COLO829 (cell line): Measurements from ENCODE around the gene ELMOD1.

Experiments
- DNase-seq: peaks from one replicate; pipeline ENCODE4 v3.0.0; 2012; ENCODE audit warnings: low spot score

Gene ELMOD1

GRCh38 chr11:107646783-107647182 is 55.8 kb downstream of the ELMOD1 start:
- DNase-seq, result no peak

DNA sequence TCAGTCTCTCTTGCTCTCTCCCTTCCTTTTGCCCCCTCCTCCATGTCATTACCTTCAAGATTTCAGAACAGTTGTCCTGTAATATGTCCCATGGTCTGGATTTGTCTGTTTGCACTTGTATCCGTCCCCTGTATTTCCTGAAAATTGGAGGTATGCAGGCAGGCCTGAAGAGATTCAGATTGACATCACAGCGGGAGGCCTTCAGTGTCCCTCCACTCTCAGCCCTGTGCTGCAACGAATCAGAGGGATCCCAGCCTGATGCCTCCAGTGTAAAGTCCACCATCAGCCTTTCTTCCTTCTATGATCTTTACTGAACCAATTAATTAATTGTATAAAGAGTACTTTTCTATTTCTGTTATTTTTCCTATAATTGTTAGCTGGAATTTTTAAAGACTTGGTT is 57.3 kb downstream of the ELMOD1 start:
- no peak for DNase-seq

GRCh38 chr11:107651672-107652071 is 60.7 kb downstream of the ELMOD1 start:
- no peak for DNase-seq

DNA sequence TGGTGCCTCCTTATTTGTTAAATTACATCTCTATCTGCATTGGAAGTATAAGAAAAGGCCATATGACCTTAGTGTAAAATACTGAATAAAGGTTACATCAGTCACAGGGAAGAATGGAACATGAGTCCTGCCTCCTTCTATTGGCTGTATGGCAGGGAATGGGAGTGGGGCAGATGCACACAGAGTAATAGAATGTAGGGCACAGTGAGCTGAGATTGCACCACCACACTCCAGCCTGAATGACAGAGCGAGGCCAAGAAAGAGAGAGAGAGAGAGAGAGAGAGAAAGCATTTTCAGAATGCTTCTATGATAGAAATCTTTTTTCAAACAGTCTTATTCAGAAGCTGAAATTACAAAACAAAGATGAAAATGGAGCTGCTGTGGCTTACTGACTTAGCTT is 62.1 kb downstream of the ELMOD1 start:
- DNase-seq, result no peak

- no peak for DNase-seq
Measured at GRCh38 chr11:107655602-107656001, 64.7 kb downstream of the ELMOD1 start.

GRCh38 chr11:107659310-107659709 is 68.4 kb downstream of the ELMOD1 start:
- DNase-seq, result no peak

GRCh38 chr11:107660066-107660465 is 69.1 kb downstream of the ELMOD1 start:
- no peak for DNase-seq

GRCh38 chr11:107661656-107662055 is 70.7 kb downstream of the ELMOD1 start:
- DNase-seq, result no peak

DNA sequence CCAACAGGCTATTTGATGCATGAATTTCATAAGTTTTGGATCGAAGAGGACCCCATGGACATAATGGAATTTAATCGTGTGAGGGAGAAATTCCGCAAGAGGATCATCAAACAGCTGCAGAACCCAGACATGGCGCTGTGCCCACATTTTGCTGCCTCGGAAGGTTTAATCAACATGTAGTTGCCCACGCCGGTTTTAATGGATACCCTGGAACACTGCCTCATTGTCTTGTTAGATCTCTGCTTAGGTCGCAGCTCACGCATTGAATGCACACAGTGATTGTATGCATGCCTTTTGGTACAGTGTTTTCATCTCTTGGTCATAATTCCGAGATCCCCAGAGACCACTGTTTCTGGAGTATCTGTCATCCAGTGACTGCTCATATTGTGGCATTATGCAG is 74.1 kb downstream of the ELMOD1 start:
- peak; percentile 86 for DNase-seq

DNA sequence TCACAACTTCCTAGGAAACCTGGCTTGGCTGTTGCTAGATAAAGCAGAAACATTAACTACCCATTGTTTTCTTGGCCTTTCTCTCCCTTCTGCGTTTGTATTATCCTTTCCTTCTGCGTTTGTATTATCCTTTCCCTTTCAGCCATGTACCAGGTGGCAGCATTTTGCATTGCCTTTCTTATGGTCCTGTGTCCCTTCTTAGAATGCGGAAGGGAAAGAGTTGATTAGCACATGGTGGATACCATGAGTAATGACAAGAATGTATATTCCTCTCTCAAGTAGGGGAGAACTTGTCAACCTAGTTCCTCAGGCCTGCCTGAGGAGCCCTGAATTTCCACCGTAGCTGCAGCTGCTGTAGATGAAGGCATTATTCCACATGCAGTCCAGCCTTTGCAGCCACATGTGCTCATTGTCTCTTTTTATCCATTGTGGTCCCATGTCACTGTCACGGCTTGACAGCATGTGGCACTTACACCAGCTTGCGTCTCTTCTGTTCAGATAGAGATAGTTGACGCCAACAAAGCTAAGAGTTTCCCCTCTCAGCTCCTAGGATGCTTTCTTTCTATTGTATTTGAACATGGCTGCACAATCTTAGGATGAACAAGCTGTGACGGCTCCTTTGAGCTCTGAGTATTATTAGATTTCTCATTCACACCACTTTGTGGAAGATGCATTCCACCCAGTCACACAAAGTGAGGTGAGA is 76.1 kb downstream of the ELMOD1 start:
- DNase-seq, result no peak

GRCh38 chr11:107669191-107669740 is 78.3 kb downstream of the ELMOD1 start:
- no peak for DNase-seq

DNA sequence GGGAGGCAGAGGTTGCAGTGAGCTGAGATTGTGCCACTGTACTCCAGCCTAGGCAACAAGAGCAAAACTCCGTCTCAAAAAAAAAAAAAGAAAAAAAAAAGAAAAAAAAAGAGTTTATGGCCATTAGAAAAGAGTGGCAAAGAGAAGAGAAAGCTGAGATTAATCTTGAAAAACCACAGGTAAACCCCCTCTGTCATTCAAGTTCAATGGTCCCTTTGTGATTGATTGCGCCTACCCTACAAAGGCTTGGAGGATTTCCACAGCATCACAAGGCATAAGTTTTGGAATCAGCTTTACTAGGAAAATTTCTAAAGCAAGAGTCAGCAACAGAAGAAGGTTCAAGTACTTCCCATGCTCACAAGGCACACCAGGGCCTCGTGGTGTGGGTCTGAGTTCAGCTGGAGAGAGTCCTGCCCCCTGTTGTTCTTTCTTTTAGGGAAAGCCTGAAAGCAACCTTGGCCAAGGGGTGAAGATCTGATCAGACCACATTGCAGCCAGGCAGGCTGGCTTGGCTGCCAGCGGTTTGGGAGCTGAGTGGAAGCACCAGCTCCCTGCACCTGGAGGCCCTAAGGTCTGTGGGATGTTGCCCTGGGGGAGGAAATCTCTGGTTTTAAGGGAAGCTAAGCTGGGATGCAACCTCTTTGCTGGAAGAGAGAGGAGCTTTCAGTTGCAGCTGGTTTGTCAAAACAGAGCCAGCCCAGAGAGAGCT is 79.1 kb downstream of the ELMOD1 start:
- DNase-seq, result no peak

- DNase-seq, result no peak
Measured at GRCh38 chr11:107675902-107676301, 85.0 kb downstream of the ELMOD1 start.

- DNase-seq, result no peak
Measured at GRCh38 chr11:107676336-107677057, 85.5 kb downstream of the ELMOD1 start.

DNA sequence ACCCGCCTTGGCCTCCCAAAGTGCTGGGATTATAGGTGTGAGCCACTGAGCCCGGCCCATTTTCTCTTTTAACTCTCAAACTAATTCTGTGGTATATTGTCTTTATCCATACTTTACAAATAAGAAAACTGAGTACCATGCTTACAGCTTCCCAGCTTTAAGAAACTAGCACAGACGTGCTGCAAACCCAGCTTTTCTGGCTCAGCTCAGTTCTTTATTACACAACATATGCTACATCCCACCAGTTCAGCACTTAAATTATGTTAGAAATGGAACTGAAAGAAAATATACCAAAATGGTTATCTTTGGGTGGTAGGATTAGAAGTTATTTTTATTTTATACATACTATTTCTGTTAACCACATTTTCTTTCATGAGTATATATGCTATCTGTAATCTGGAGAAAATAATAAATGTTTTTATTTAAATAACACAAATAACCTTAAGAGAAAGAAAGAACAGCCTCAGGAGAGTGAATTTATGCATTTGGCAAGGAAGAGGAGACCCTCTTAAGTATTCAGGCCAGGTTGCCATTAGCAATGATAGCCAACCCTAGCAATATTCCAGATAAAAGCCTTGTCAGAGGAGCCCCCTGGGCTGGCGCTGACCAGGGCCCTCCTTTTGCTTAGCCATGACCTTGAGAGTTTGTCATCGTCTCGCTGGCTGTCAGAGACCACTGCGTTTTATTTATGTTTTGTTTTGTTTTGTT is 87.1 kb downstream of the ELMOD1 start:
- DNase-seq, result no peak

DNA sequence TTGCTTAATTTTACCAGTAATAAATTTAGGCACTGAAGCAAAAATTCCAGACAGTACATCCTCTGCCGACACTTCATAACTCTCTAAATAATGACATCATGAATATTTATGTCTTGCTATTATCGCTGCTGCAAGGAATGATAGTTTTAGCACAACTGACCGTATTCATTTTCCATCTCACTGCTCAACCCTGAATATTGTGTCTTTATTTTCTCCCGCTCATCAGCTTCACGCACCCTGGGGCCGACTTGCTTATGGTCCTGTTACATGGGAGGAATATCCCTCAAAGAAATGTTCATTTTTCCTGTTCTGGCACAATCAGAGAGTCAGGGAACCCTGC is 87.7 kb downstream of the ELMOD1 start:
- DNase-seq, result no peak

- DNase-seq, result no peak
Measured at GRCh38 chr11:107679255-107680024, 88.5 kb downstream of the ELMOD1 start.

DNA sequence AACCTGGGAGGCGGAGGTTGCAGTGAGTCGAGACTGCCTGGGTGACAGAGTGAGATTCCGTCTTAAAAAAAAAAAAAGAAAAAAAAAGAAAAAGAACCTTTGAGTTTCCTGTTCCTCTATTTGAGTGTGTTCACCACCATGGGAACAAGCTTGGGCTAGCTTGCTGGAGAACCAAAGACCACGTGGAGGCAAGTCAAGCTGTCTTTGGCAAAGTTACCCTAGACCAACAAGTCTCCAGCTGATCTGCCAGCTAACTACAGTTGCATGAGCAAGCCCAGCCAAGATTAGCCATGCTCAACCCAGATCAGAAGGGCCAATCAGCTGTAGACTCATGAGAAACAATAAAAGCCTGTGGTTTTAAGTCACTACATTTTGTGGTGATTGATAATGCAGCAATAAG is 91.2 kb downstream of the ELMOD1 start:
- no peak for DNase-seq

DNA sequence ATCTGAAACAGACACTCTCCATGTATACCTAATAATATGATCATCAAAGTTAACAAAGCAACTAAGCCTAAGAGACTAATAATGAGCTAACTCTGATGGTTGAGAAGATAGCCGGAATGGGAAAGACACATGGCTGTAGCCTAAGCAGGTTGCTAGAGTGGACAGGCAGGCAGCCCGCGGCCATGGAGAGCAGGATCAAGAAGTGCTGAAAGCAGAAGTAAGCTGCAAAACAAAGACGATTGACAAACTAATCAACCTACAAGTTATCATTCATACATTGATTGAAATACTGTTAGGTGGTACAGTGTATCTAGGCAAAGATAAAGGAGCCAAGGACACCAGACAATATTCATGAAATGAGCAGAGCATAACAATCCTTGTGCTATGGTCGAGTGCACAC is 91.6 kb downstream of the ELMOD1 start:
- no peak for DNase-seq

- no peak for DNase-seq
Measured at GRCh38 chr11:107683061-107683460, 92.1 kb downstream of the ELMOD1 start.

- no peak for DNase-seq
Measured at GRCh38 chr11:107683807-107684206, 92.9 kb downstream of the ELMOD1 start.
